GM21786 (cell line): ENCODE data around the gene TSEN54.

Source experiments
- ATAC-seq: cut with Tn5 transposase; IDR thresholded peaks from one replicate; pipeline ENCODE4 v1.9.1; 2021; ENCODE audit not compliant: unreplicated experiment

Gene TSEN54

GRCh38 chr17:75488693-75489510 lies 27.4 kb upstream of the TSEN54 start:
- ATAC-seq, result no peak

DNA sequence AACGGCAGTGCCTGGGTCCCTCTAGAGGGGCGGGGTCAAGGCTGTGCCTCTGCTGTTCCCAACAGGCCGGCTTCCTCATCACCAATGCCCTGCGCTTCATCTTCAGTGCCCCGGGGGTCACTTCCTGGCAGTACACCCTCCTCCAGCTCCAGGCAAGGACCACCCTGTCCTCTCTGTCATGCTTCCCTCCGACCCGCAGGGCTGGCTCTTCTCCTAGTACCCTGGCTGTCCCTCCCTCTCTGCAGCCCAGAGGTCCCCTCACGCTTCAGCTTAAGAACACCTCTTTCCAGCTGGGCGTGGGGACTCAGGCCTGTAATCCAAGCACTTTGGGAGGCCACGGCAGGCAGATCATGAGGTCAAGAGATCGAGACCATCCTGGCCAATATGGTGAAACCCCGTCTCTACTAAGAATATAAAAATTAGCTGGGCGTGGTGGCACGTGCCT lies 26.8 kb upstream of the TSEN54 start:
- ATAC-seq, result no peak

DNA sequence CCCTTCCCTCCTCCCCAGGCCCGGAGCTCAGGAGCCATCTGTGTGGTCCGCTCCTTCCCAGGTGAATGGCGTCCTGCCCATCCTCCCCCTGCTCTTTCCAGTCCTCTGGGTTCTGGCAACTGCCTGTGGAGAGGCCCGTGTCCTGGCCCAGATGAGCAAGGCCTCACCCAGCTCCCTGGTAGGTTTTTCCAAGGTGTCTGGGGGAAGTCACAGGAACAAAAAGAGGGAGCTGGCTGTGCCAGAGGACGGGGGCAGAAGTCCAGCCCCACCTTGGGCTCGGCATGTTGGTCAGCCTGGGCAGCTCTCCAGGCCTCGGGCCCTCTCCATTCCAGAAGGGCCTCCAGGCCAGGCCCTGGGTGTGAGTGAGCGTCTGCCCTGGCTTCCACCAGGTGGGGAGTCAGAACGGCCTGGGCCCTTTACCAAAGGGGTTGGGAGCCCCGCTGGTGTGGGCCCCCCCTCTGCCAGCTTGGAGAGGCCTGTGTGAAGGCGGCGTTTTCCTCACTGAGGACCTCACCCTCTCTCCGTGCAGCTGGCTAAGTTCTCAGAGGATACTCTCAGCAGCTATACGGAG lies 26.1 kb upstream of the TSEN54 start:
- ATAC-seq, result no peak

DNA sequence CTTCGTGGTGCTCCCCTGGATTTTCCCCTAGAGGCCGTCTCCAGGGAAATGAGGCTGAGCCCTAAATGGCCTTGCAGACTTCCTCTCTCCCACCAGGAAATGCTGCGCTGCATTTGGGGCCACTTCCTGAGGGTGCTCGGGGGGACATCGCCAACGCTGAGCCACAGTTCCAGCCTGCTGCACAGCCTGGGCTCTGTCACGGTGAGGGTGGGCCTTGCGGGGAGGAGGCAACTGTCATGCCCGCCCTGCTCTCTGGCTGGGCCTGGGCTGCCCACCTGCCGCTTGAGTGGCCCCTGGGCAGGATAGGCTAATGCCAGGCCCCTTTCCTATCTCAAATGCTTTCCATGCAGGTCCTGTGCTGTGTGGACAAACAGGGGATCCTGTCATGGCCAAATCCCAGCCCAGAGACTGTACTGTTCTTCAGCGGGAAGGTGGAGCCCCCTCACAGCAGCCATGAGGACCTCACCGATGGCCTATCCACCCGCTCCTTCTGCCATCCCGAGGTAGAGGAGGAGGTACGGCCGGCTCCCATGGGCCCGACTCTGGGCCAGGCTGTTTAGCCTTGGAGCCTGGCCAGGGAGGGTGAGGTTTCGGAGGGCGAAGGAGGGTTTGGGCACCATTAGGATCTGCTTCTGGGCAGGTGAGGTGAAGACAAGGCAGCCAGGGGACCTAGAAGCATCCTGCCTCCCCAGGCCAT lies 25.2 kb upstream of the TSEN54 start:
- ATAC-seq, result no peak

GRCh38 chr17:75491680-75492079 lies 24.6 kb upstream of the TSEN54 start:
- ATAC-seq, result no peak

- no peak for ATAC-seq
Measured at GRCh38 chr17:75492555-75493168, 23.7 kb upstream of the TSEN54 start.

DNA sequence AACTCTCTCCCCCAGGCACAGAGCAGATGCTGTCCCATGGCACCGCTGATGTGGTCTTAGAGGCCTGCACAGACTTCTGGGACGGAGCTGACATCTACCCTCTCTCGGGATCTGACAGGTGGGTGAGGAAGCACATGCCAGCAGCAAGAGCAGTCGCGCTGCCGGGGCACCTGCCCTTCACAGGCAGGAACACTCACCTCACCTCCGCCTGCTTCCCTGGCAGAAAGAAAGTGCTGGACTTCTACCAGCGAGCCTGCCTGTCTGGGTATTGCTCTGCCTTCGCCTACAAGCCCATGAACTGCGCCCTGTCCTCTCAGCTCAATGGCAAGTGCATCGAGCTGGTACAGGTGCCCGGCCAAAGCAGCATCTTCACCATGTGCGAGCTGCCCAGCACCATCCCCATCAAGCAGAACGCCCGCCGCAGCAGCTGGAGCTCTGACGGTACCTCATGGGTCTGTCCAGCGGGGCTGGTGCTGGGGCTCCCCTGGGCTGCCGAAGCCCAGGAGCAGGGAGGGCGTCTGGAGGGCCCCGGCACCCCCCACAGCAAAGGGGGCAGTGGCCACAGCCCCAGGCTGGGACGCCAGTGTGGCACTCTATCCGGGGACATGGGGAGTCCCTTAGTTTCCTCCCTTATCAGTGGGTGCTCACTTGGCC lies 22.7 kb upstream of the TSEN54 start:
- ATAC-seq, result no peak

DNA sequence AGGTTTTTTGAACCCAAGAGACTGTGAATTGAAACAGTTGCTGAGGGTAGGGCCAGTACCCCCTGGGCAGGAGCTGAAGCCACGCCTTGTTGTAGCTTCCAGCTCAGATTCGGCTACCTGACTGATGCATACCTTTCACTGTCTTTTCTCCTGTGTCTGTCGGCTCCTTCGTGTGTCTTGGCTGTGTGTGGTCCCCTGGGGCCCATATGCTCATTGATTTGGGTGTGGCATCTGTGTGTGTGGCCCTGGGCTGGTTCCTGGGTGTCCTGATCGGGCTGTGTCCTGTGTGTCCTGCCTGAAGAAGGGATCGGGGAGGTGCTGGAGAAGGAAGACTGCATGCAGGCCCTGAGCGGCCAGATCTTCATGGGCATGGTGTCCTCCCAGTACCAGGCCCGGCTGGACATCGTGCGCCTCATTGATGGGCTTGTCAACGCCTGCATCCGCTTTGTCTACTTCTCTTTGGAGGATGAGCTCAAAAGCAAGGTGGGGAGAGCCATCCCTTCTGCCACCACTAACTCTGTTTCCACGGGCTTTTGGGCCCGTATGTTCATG lies 21.9 kb upstream of the TSEN54 start:
- no peak for ATAC-seq

DNA sequence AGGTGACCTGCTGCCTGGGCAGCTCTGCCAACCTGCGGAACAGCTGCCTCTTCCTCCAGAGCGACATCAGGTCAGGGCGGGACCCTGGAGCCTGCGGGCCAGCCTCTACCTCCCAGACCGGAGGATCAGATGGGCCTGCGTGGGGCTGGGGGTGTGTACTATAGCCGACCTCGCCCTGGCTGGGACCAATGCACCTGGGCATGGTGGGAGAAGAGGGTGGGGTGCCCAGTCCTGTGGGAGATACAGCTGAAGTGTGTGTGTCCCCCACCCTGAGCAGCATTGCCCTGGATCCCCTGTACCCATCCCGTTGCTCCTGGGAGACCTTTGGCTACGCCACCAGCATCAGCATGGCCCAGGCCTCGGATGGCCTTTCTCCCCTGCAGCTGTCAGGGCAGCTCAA lies 20.3 kb upstream of the TSEN54 start:
- no peak for ATAC-seq

- ATAC-seq, result no peak
Measured at GRCh38 chr17:75498039-75498725, 18.1 kb upstream of the TSEN54 start.

- no peak for ATAC-seq
Measured at GRCh38 chr17:75498726-75499213, 17.6 kb upstream of the TSEN54 start.

DNA sequence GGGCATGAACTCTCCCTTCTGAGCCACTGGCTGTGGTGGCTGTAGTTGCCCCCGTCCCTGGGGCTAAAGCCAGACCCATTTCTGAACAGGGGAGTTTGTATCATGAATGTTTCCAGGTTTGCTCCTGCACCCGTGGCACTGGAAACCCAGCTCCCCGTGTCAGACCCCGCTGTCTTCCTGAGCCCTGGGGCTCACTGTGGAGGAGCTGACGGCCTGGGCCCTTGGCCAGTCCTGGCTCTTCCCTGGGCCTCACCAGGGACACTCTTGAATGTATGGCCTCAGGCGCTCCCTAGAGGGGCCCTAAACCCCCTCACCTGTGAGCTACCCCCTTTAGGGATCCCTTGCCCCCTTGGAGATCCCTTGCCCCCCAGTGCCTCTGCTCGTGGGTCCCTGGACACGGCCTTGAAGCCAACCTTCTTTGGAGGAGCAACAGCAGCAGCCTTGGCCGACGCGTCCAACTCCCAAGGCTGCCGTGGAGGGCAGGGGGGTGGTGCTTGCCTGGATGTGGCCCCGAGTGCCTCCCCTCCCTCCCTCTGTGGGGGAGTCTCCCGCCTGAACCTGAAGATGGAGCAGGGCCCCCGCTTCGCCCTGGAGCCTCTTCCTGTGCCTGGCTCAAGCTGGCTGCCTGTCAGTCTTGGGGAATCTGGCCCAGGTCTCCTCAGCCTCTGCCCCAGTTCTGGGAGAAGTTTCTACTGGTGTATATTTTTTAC lies 16.9 kb upstream of the TSEN54 start:
- no peak for ATAC-seq

- ATAC-seq, result no peak
Measured at GRCh38 chr17:75500419-75501216, 15.7 kb upstream of the TSEN54 start.

DNA sequence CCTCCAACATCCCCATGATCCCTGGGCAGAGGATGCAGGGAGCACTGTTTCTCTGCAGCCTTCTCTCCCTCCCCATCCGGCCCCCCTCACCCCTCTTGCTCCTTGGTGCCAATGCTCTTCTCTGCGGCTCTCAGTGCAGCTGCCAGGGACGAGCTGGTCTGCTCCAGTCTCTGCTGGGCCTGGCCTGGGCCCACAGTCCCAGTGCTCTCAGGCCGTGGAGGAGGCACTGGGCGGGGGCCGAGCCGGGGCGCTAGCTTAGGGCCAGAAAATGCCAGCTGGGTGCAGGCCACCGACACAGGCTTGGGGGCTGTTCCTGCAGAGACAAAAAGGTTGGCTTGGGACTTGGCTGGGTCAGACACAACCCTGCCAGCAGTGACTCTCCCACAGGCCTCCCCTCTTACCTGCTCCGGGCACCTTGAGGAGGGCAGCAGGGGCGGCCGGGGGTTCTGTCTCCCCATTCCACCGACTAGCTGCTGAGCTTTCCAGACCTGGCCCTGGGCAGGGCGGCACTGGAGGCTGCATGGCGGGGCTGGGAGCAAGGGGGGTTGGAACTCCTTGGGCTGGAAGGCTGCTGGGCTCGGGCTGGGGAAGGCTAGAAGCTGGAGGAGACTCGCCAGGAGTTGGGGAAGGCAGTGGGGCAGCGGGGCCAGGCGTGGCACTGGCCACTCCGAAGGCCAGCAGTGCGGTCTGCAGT lies 14.8 kb upstream of the TSEN54 start:
- ATAC-seq, result no peak

GRCh38 chr17:75502072-75502720 lies 14.1 kb upstream of the TSEN54 start:
- no peak for ATAC-seq

DNA sequence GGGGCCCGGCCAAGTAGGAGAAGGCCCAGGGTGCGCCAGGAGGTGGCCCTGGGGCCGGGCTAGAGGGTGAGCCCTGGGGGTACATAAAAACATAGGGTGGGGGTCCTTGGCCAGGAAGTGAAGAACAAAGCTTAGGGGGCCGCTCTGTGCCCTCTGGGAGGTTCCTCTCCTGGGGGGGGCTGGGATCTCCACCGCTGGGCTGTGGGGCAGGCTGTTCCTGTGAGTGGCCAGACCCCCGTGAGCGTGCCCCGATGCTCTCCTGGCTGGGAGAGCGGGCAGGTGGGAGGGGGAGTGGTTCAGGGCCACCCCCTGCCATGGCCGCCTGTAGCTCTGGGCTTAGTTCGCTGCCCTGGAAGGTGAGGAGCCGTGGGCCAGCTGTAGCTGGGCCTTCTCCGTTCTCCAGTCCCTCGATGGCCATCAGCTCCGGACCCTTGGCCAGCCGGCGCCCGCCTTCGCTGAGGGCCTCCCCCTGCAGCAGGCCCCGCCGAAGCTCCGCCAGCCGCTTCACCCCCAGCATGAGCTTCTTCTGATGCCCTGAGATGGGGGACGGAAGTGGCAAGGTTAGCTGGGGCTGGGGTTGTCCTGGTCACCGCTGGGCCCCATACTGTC lies 13.5 kb upstream of the TSEN54 start:
- no peak for ATAC-seq

DNA sequence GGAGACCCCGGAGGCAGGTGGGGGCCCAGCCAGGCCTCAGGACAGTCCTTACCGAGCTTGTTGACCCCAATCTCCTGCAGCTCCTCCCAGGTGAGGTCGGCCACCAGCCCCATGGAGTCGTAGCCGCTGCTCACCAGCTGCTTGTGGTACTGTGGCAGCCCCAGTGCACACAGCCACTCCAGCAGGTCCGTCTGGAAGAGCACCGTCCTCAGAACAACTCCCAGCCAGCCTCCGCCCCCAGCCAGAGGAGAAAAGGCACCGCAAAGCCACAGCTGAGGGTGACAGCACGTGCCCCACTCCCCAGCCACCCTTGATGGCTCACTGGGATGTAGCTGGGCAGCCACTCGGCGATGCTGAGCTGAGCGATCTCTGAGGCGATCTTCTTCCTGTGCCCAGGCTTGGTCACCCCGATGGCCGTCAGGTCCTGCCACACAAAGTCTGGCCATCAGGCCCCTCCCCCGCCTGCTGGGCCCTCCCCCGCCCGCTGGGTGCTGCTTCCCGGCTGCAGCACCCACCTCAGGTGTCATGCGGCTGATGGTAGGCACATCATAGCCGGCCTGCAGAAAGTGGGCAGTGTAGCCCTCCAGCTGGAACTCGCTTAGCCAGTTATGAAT lies 12.9 kb upstream of the TSEN54 start:
- ATAC-seq, result no peak
